T-helper 1 cell treated with Interleukin-12 subunit alpha and Interleukin-12 subunit beta and Interleukin-4 antibody, amounts not matched to agents 30 μg/mL and 1 μg/mL, for 36 hours (primary cell): ENCODE data around the gene LRSAM1.

Source experiments
- H3K27ac Mint-ChIP-seq: one replicate; pipeline ENCODE4 v1.8.0; 2021; ENCODE audit warnings: mild to moderate bottlenecking, mixed read lengths
- H3K27me3 Mint-ChIP-seq: one replicate; pipeline ENCODE4 v1.8.0; 2021; ENCODE audit warnings: low read depth, mixed read lengths
- H3K36me3 Mint-ChIP-seq: one replicate; pipeline ENCODE4 v1.8.0; 2021; ENCODE audit warnings: low read depth, mixed read lengths
- H3K4me1 Mint-ChIP-seq: one replicate; pipeline ENCODE4 v1.8.0; 2021; ENCODE audit warnings: low read depth, mixed read lengths
- H3K4me3 Mint-ChIP-seq: one replicate; pipeline ENCODE4 v1.8.0; 2021; ENCODE audit warnings: mild to moderate bottlenecking, moderate library complexity, mixed read lengths
- H3K9me3 Mint-ChIP-seq: one replicate; pipeline ENCODE4 v1.8.0; 2021; ENCODE audit warnings: mixed read lengths

LRSAM1 gene

GRCh38 chr9:127421057-127421456 is 30.3 kb upstream of the LRSAM1 start:
- Mint-ChIP-seq H3K4me1 (peaks cover 19% of the 10 kb centered on the region), H3K9me3 (no peaks in the 10 kb centered on the region), H3K27ac (no peak overlapping the region), H3K4me3 (no peak overlapping the region), H3K36me3 (peaks cover 4% of the 10 kb centered on the region), H3K27me3 (peaks cover 4% of the 10 kb centered on the region)

- Mint-ChIP-seq H3K4me3 (peak overlapping the region; percentile 97), H3K27me3 (no peaks in the 10 kb centered on the region), H3K4me1 (peaks cover 27% of the 10 kb centered on the region), H3K36me3 (peaks cover 11% of the 10 kb centered on the region), H3K9me3 (no peaks in the 10 kb centered on the region), H3K27ac (no peak overlapping the region)
Observed at GRCh38 chr9:127422133-127422782, 29.1 kb upstream of the LRSAM1 start.

- peaks cover 27% of the 10 kb centered on the region for H3K4me1 Mint-ChIP-seq
- H3K4me3 Mint-ChIP-seq: peak overlapping the region; percentile 97
- H3K27ac Mint-ChIP-seq: peak overlapping the region; percentile 94
- no peaks in the 10 kb centered on the region for H3K27me3 Mint-ChIP-seq
- H3K9me3 Mint-ChIP-seq: no peaks in the 10 kb centered on the region
- H3K36me3 Mint-ChIP-seq: peaks cover 11% of the 10 kb centered on the region
Observed at GRCh38 chr9:127422787-127423186, 28.5 kb upstream of the LRSAM1 start.

GRCh38 chr9:127423476-127423933 is 27.8 kb upstream of the LRSAM1 start:
- Mint-ChIP-seq H3K36me3 (peaks cover 15% of the 10 kb centered on the region), H3K4me1 (peaks cover 31% of the 10 kb centered on the region), H3K4me3 (peak overlapping the region; percentile 97)

GRCh38 chr9:127423934-127424675 is 27.2 kb upstream of the LRSAM1 start, which contains the start of gene ZNF79:
TSS of gene ZNF79 (plus strand) at chr9:127424382. CDS start at chr9:127424788, 406 bp downstream.
- H3K27ac Mint-ChIP-seq: peak within 1 kb of the TSS; percentile 94
- no peaks in the 10 kb centered on the region for H3K9me3 Mint-ChIP-seq
- peak within 1 kb of the TSS; percentile 97 for H3K4me3 Mint-ChIP-seq
- H3K36me3 Mint-ChIP-seq: peaks cover 15% of the 10 kb centered on the region
- peaks cover 32% of the 10 kb centered on the region for H3K4me1 Mint-ChIP-seq
- no peaks in the 10 kb centered on the region for H3K27me3 Mint-ChIP-seq

More at GRCh38 chr9:127423476-127423933, 27.8 kb upstream of the LRSAM1 start:
- H3K9me3 Mint-ChIP-seq: no peaks in the 10 kb centered on the region
- no peaks in the 10 kb centered on the region for H3K27me3 Mint-ChIP-seq
- H3K27ac Mint-ChIP-seq: peak overlapping the region; percentile 94

- Mint-ChIP-seq H3K4me1 (peaks cover 32% of the 10 kb centered on the region), H3K27ac (peak overlapping the region; percentile 94), H3K27me3 (no peaks in the 10 kb centered on the region), H3K9me3 (no peaks in the 10 kb centered on the region), H3K36me3 (peaks cover 15% of the 10 kb centered on the region), H3K4me3 (peak overlapping the region; percentile 97)
Observed at GRCh38 chr9:127424676-127424999, 26.7 kb upstream of the LRSAM1 start.

GRCh38 chr9:127426756-127427155 is 24.6 kb upstream of the LRSAM1 start:
- Mint-ChIP-seq H3K36me3 (peaks cover 30% of the 10 kb centered on the region), H3K4me3 (peak overlapping the region; percentile 97), H3K9me3 (no peaks in the 10 kb centered on the region), H3K27me3 (no peaks in the 10 kb centered on the region), H3K4me1 (peaks cover 35% of the 10 kb centered on the region), H3K27ac (peak overlapping the region; percentile 85)

- Mint-ChIP-seq H3K36me3 (peaks cover 34% of the 10 kb centered on the region), H3K27ac (no peak overlapping the region), H3K27me3 (no peaks in the 10 kb centered on the region), H3K4me1 (peaks cover 29% of the 10 kb centered on the region), H3K4me3 (no peak overlapping the region), H3K9me3 (no peaks in the 10 kb centered on the region)
Observed at GRCh38 chr9:127428348-127428747, 23.0 kb upstream of the LRSAM1 start.

GRCh38 chr9:127430415-127430814 is 20.9 kb upstream of the LRSAM1 start:
- H3K36me3 Mint-ChIP-seq: peaks cover 43% of the 10 kb centered on the region
- H3K4me3 Mint-ChIP-seq: no peak overlapping the region
- peaks cover 16% of the 10 kb centered on the region for H3K4me1 Mint-ChIP-seq
- no peaks in the 10 kb centered on the region for H3K9me3 Mint-ChIP-seq
- no peak overlapping the region for H3K27ac Mint-ChIP-seq
- H3K27me3 Mint-ChIP-seq: no peaks in the 10 kb centered on the region

GRCh38 chr9:127437497-127438264 is 13.6 kb upstream of the LRSAM1 start:
- Mint-ChIP-seq H3K27me3 (no peaks in the 10 kb centered on the region), H3K36me3 (peaks cover 71% of the 10 kb centered on the region), H3K9me3 (peaks cover 4% of the 10 kb centered on the region), H3K4me1 (peaks cover 1% of the 10 kb centered on the region), H3K27ac (no peak overlapping the region), H3K4me3 (no peak overlapping the region)

GRCh38 chr9:127438394-127438793 is 12.9 kb upstream of the LRSAM1 start:
- H3K4me1 Mint-ChIP-seq: peaks cover 1% of the 10 kb centered on the region
- H3K27me3 Mint-ChIP-seq: no peaks in the 10 kb centered on the region
- H3K9me3 Mint-ChIP-seq: peaks cover 4% of the 10 kb centered on the region
- H3K4me3 Mint-ChIP-seq: no peak overlapping the region
- H3K27ac Mint-ChIP-seq: no peak overlapping the region
- H3K36me3 Mint-ChIP-seq: peaks cover 74% of the 10 kb centered on the region

GRCh38 chr9:127444283-127444920 is 6.9 kb upstream of the LRSAM1 start:
- Mint-ChIP-seq H3K4me3 (no peak overlapping the region), H3K36me3 (peaks cover 91% of the 10 kb centered on the region), H3K9me3 (peaks cover 22% of the 10 kb centered on the region), H3K27me3 (no peaks in the 10 kb centered on the region), H3K27ac (peak overlapping the region; percentile 16), H3K4me1 (peaks cover 23% of the 10 kb centered on the region)

- Mint-ChIP-seq H3K4me1 (peaks cover 31% of the 10 kb centered on the region), H3K4me3 (no peak overlapping the region), H3K36me3 (peaks cover 90% of the 10 kb centered on the region), H3K27ac (peak overlapping the region; percentile 31), H3K27me3 (no peaks in the 10 kb centered on the region), H3K9me3 (peaks cover 22% of the 10 kb centered on the region)
Observed at GRCh38 chr9:127444921-127445850, 6.1 kb upstream of the LRSAM1 start.
